Omental fat pad (tissue), 4 donors: Measurements from ENCODE around the gene CENPU. TPM values are rescaled to one million over a fixed set of nuclear protein-coding genes. Genes with fewer than 3 reads are reported as not detected.
"Not testable (repeated sequence)": the region's sequence is repeated elsewhere in the genome, so short reads cannot be mapped to it uniquely, and the experiment has no call there.

ENCODE experiments used
- ATAC-seq: fragments of 150-250 bp; one replicate; pipeline ENCODE4 v1.9.1; 2016; ENCODE audit warnings: mild to moderate bottlenecking, moderate library complexity; ENCODE audit not compliant: low FRiP score
- DNase-seq: peaks from one replicate; pipeline ENCODE4 v3.0.0-alpha.2; 2019; ENCODE audit warnings: low spot score
- total RNA-seq, 4 donors: library from RNA; depleted of rRNA; stranded (reverse); fragments of >200 nt; gene quantifications; one replicate each; pipeline ENCODE4 v1.1.0, GENCODE V29; 2016
- TF ChIP-seq, protein P1 (sequence below), 3 donors: fragments of 450-650 bp; IDR thresholded peaks; one replicate each; pipeline ENCODE4 v1.5.1; 2016 to 2017; ENCODE audit warnings: antibody characterized with exemption in 3 of 3, mild to moderate bottlenecking in 3 of 3, moderate library complexity in 2 of 3

Gene CENPU
- total RNA-seq, 4 donors from 2014 or later: 1.3 to 4.6 (median 3.6) TPM

DNA sequence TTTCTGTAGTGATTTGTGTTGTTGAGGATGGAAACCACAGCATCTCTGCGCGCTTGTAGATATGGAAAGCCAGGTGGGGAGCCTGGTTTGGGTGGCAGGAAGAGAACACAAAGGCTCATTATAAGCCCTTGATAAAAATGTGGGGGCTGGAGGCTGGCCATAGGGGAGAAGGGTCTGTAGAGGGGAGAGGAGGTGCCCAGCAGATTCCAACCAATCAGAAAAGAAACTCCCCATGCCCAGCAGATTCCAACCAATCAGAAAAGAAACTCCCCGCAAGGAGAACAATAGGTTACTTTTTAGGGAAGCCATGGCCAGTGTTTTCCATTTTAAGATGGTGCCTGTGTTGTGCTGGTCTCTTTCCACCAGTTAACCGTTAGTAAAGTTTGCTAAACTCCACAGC lies 9.8 kb upstream of the CENPU start:
- ATAC-seq (no peak), DNase-seq (no peak)
- TF ChIP-seq, protein P1, sequence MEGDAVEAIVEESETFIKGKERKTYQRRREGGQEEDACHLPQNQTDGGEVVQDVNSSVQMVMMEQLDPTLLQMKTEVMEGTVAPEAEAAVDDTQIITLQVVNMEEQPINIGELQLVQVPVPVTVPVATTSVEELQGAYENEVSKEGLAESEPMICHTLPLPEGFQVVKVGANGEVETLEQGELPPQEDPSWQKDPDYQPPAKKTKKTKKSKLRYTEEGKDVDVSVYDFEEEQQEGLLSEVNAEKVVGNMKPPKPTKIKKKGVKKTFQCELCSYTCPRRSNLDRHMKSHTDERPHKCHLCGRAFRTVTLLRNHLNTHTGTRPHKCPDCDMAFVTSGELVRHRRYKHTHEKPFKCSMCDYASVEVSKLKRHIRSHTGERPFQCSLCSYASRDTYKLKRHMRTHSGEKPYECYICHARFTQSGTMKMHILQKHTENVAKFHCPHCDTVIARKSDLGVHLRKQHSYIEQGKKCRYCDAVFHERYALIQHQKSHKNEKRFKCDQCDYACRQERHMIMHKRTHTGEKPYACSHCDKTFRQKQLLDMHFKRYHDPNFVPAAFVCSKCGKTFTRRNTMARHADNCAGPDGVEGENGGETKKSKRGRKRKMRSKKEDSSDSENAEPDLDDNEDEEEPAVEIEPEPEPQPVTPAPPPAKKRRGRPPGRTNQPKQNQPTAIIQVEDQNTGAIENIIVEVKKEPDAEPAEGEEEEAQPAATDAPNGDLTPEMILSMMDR (IDR thresholded peaks at IDR 0.05): no peak

GRCh38 chr4:184741651-184742050 lies 7.8 kb upstream of the CENPU start:
- not testable (repeated sequence) for ATAC-seq, DNase-seq

DNA sequence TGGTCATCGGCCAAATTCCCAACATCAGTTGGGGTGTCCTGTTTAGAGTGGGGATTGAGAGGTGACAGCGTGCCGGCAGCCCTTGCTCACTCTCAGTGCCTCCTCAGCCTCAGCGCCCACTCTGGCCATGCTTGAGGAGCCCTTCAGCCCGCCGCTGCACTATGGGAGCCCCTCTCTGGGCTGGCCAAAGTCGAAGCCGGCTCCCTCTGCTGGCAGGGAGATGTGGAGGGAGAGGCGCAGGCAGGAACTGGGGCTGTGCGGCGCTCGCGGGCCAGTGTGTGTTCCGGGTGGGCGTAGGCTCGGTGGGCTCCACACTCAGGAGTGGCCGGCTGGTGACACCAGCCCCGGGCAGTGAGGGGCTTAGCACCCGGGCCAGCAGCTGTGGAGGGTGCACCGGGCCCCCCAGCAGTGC lies 7.1 kb upstream of the CENPU start:
- TF ChIP-seq, protein P1 (IDR thresholded peaks at IDR 0.05): no peak
- no peak for DNase-seq
- ATAC-seq: no peak

DNA sequence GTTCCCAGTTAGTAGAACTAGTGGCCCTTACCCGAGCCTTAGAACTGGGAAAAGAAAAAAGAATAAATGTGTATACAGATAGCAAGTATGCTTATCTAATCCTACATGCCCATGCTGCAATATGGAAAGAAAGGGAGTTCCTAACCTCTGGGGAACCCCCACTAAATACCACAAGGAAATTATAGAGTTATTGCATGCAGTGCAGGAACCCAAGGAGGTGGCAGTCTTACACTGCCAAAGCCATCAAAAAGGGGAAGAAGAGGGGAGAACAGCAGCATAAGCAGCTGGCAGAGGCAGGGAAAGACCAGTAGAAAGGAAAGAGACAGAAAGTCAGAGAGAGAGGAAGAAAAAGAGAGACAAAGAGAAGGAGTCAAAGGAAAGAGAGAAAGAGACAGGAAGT lies 5.7 kb upstream of the CENPU start:
- not testable (repeated sequence) for ATAC-seq

GRCh38 chr4:184734758-184735157 lies 862 bp upstream of the CENPU start:
- TF ChIP-seq, protein P1 (IDR thresholded peaks at IDR 0.05): no peak
- no peak for ATAC-seq
- DNase-seq: no peak

More for the DNA sequence above, 5.7 kb upstream of the CENPU start:
- DNase-seq: not testable (repeated sequence)

GRCh38 chr4:184732126-184732525 lies 1.8 kb downstream of the CENPU start:
- DNase-seq (no peak), ATAC-seq (no peak)
- TF ChIP-seq, protein P1 (IDR thresholded peaks at IDR 0.05): no peak

DNA sequence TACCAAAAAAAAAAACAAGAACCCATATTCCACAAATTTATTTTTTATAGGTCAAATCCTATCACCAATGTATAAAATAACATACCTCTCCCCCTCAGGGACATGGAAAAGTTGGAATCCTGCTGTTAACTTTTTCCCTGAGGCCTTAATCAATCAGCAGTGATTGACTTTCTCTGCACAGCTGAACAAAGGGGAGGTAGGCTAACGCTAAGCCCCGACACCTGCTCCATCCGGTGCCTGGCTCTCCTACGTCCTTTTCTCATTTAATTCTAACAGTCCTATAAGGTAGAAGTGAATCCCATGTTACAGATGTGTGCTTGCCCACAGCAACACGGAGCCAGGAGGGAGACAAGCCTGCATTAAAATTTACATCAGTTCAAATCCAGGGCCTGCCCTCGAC lies 2.8 kb downstream of the CENPU start:
- TF ChIP-seq, protein P1 (IDR thresholded peaks at IDR 0.05): no peak
- DNase-seq (no peak), ATAC-seq (no peak)

DNA sequence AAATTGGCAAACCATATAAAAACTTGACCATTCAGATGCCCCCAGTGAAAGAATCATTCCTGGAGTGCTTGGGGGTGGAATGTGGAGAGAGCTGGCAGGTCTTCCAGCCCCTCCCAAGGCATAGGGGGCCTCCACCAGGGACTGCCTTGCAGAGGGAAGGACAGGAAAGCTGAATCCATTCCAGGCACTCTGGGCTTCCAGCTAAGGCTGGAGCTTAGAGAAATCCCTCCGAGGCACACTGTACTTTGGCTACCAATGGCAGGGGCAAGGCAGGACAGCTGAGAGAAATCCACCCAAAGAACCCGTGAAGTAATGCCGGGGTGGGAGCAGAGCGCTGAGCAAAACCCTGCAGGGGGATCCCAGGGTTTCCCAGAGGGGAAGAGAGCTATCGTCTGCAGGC lies 4.0 kb downstream of the CENPU start:
- DNase-seq (no peak), ATAC-seq (no peak)
- TF ChIP-seq, protein P1 (IDR thresholded peaks at IDR 0.05): no peak
